Glutamatergic neuron (in vitro differentiated cells): ENCODE data around the gene LEKR1. TPM values are rescaled to one million over a fixed set of nuclear protein-coding genes. Genes with fewer than 3 reads are reported as not detected.
A peak's percentile ranks its signal among the peaks of the same experiment; 100 is the strongest.

ENCODE experiments used
- DNase-seq: peaks from one replicate; pipeline ENCODE4 v3.0.0; 2022
- H3K27ac Mint-ChIP-seq: one replicate; pipeline ENCODE4 v1.8.0; 2020; ENCODE audit warnings: mild to moderate bottlenecking, mixed read lengths, inconsistent platforms; ENCODE audit not compliant: unreplicated experiment
- H3K27me3 Mint-ChIP-seq: one replicate; pipeline ENCODE4 v1.8.0; 2020; ENCODE audit warnings: mild to moderate bottlenecking, moderate library complexity, mixed read lengths, inconsistent platforms; ENCODE audit not compliant: unreplicated experiment
- H3K36me3 Mint-ChIP-seq: one replicate; pipeline ENCODE4 v1.8.0; 2020; ENCODE audit warnings: mild to moderate bottlenecking, mixed read lengths, inconsistent platforms; ENCODE audit not compliant: unreplicated experiment
- H3K4me1 Mint-ChIP-seq: one replicate; pipeline ENCODE4 v1.8.0; 2020; ENCODE audit warnings: mild to moderate bottlenecking, low read depth, mixed read lengths, inconsistent platforms; ENCODE audit not compliant: unreplicated experiment
- H3K4me3 Mint-ChIP-seq: one replicate; pipeline ENCODE4 v1.8.0; 2020; ENCODE audit warnings: mild to moderate bottlenecking, mixed read lengths, inconsistent platforms; ENCODE audit not compliant: unreplicated experiment
- H3K9me3 Mint-ChIP-seq: one replicate; pipeline ENCODE4 v1.8.0; 2020; ENCODE audit warnings: mild to moderate bottlenecking, moderate library complexity, mixed read lengths, inconsistent platforms; ENCODE audit not compliant: unreplicated experiment
- total RNA-seq: library from RNA; stranded (reverse); fragmentation: NEBNext Ultra II Directional; extraction: Animal tissue kit (Norgen Biotek cat#: 25700); gene quantifications from one replicate; pipeline ENCODE4 v1.2.1, GENCODE V29; 2021; ENCODE audit not compliant: unreplicated experiment
- TF ChIP-seq, protein P1 (sequence below): fragments of 200-600 bp; sonication (generic); IDR thresholded peaks from one replicate; pipeline ENCODE4 v1.5.0; 2021; ENCODE audit not compliant: partially characterized antibody, unreplicated experiment

The LEKR1 gene
- total RNA-seq, 1 donor from 2014 or later = 0.56 TPM

DNA sequence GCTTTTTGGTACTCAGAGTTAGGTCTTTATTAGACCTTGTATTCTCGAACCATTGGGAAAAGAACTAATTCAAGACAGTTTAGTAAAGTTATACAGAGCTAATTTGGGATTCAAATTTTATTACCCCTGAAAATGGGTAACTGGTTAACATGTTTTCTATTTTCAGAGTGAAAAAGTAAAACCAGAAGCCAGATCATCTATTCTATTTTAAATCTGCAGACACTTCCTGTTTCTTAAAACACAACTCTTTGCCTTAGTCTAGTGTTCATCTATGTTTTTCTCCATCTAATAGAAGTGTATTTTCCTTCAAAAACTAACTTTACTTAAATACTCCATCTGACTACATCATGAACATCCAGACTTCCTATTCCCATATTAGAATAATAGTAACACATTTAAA lies 220.4 kb downstream of the LEKR1 start:
- no peaks in the 10 kb centered on the region for H3K9me3 Mint-ChIP-seq
- H3K27me3 Mint-ChIP-seq = no peaks in the 10 kb centered on the region
- DNase-seq = no peak
- H3K4me3 Mint-ChIP-seq = no peak overlapping the region
- peaks cover 5% of the 10 kb centered on the region for H3K4me1 Mint-ChIP-seq
- H3K27ac Mint-ChIP-seq = no peak overlapping the region
- no peaks in the 10 kb centered on the region for H3K36me3 Mint-ChIP-seq
- TF ChIP-seq, protein P1, sequence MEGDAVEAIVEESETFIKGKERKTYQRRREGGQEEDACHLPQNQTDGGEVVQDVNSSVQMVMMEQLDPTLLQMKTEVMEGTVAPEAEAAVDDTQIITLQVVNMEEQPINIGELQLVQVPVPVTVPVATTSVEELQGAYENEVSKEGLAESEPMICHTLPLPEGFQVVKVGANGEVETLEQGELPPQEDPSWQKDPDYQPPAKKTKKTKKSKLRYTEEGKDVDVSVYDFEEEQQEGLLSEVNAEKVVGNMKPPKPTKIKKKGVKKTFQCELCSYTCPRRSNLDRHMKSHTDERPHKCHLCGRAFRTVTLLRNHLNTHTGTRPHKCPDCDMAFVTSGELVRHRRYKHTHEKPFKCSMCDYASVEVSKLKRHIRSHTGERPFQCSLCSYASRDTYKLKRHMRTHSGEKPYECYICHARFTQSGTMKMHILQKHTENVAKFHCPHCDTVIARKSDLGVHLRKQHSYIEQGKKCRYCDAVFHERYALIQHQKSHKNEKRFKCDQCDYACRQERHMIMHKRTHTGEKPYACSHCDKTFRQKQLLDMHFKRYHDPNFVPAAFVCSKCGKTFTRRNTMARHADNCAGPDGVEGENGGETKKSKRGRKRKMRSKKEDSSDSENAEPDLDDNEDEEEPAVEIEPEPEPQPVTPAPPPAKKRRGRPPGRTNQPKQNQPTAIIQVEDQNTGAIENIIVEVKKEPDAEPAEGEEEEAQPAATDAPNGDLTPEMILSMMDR = no peak

DNA sequence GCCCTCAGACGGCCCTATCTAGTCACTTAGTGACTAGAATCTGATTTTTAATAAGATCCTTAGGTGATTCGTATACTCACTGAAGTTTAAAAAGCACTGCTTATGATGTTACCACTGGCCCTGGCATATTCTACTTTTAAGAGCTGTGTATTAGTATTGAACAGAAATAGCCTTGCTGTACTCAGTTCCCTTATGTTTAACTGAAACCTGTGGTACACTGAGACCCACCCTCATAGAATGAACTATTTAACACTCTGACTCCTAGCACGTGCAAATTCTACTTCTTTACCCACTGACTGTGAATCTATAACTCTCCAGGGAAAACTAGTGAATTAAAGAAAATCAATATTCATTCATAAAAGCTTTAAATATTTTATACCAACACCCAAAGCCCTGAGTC lies 224.9 kb downstream of the LEKR1 start:
- no peaks in the 10 kb centered on the region for H3K9me3 Mint-ChIP-seq
- TF ChIP-seq, protein P1 = no peak
- peak overlapping the region; percentile 62 for H3K27ac Mint-ChIP-seq
- no peaks in the 10 kb centered on the region for H3K36me3 Mint-ChIP-seq
- peaks cover 10% of the 10 kb centered on the region for H3K4me1 Mint-ChIP-seq
- H3K27me3 Mint-ChIP-seq = no peaks in the 10 kb centered on the region
- peak overlapping the region; percentile 12 for H3K4me3 Mint-ChIP-seq
- DNase-seq = no peak

DNA sequence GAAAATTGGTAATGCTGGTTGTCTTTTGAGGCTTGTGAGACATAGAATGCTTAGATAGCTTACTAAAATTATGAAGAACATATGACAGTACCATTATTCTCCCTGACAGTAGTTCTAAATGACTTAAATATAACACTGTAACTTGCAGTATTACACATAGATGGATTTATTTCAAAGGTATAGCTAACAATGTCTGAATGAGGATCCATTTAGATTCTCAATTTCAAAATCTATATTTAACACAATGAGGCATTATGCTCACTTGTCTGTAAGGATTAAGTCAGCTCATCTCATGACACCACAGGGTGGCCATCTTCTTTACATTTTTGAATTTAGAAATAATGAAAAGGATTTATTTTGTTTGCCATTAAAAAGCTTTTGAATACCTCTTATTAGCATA lies 225.4 kb downstream of the LEKR1 start:
- TF ChIP-seq, protein P1 = no peak
- Mint-ChIP-seq H3K27me3 (no peaks in the 10 kb centered on the region), H3K27ac (peak overlapping the region; percentile 62)

DNA sequence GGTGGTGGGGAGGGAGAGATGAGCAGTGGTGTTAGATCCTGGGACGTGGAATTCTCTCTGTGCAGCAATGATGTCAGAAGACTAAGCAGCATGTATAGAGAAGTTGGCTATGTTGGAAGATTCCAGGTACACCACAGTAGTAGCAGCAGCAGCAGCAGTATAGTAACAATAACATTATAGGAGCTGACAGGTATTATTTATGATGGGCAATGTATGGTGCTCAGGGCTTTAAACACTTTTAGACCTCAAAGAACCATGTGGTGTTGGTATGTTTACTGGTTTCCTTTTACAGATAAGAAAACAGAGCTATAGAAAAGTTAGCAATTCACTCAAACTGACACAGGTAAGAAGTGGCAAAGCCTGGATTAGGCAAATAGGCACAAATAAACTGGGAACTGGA lies 229.9 kb downstream of the LEKR1 start:
- Mint-ChIP-seq H3K9me3 (no peaks in the 10 kb centered on the region), H3K4me1 (peaks cover 12% of the 10 kb centered on the region), H3K27me3 (no peaks in the 10 kb centered on the region), H3K27ac (no peak overlapping the region), H3K4me3 (no peak overlapping the region), H3K36me3 (no peaks in the 10 kb centered on the region)
- TF ChIP-seq, protein P1 = no peak
- no peak for DNase-seq

More for the DNA sequence above, 225.4 kb downstream of the LEKR1 start:
- H3K36me3 Mint-ChIP-seq = no peaks in the 10 kb centered on the region
- H3K9me3 Mint-ChIP-seq = no peaks in the 10 kb centered on the region
- H3K4me3 Mint-ChIP-seq = peak overlapping the region; percentile 31
- no peak for DNase-seq
- H3K4me1 Mint-ChIP-seq = peaks cover 10% of the 10 kb centered on the region

DNA sequence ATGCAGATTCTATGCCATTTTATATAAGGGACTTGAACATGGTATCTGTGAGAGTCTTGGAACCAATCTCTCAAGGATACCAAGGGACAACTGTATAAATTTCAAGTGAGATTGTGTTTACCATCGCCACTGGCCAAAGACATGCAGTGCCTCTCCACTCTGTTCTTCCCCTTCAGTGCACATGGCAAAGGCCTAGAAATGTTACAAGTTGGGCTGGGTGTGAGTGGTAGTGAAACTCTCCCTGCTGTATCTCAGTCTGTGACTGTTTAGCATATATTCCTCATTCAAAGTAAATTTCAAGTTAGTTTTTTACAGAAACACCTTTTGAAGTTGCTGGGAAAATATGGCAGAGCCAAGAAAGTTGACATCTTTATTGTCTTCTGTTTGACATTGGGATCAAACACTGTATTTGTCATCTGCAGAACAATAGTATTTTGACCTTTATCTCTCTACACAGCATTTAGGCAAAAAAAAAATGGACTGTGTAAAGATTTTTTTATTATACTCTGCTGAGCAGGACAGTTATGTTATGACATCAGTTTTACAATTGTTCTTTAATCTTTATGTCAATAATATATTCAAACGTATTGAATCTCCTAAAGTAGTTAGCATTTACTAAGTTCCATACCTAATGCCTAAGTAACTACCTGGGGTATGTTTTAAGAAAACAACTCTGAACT lies 232.4 kb downstream of the LEKR1 start:
- Mint-ChIP-seq H3K4me1 (peaks cover 5% of the 10 kb centered on the region), H3K9me3 (peaks cover 2% of the 10 kb centered on the region), H3K36me3 (no peaks in the 10 kb centered on the region), H3K27ac (no peak overlapping the region), H3K4me3 (no peak overlapping the region), H3K27me3 (peaks cover 3% of the 10 kb centered on the region)
- no peak for DNase-seq
- TF ChIP-seq, protein P1 = no peak
